Fibroblast of the aortic adventitia (primary cell): Measurements from ENCODE around the gene GCNT3. TPM values are rescaled to one million over a fixed set of nuclear protein-coding genes. Genes with fewer than 3 reads are reported as not detected.

Source experiments
- DNase-seq: peaks from one replicate; pipeline ENCODE4 v3.0.0-alpha.2; 2010; ENCODE audit warnings: low read depth
- H3K4me3 ChIP-seq: 2 replicates; pipeline ENCODE4 v1.5.1; 2011; ENCODE audit warnings: low read depth, mild to moderate bottlenecking, control low read depth, low read length, moderate library complexity
- total RNA-seq: library from RNA; depleted of rRNA; stranded (reverse); fragments of >200 nt; gene quantifications from 2 replicates; pipeline ENCODE4 v1.2.3, GENCODE V29; 2012; ENCODE audit warnings: low replicate concordance
- TF ChIP-seq, protein P1 (sequence below): IDR thresholded peaks from 2 replicates; pipeline ENCODE4 v1.5.1; 2011; ENCODE audit warnings: mild to moderate bottlenecking, low read length, control low read depth, inconsistent platforms; ENCODE audit not compliant: insufficient read depth

The GCNT3 gene
- total RNA-seq: 0.27 and 0.65 TPM in 2 replicates

GRCh38 chr15:59611276-59612260 lies at the start of gene GCNT3:
Gene GCNT3, plus strand, starts transcription at chr15:59611783. Its CDS starts 6,456 bp downstream, at chr15:59618239.
- peak; percentile 49 for DNase-seq
- no peak within 1 kb of the TSS for H3K4me3 ChIP-seq
- TF ChIP-seq, protein P1, sequence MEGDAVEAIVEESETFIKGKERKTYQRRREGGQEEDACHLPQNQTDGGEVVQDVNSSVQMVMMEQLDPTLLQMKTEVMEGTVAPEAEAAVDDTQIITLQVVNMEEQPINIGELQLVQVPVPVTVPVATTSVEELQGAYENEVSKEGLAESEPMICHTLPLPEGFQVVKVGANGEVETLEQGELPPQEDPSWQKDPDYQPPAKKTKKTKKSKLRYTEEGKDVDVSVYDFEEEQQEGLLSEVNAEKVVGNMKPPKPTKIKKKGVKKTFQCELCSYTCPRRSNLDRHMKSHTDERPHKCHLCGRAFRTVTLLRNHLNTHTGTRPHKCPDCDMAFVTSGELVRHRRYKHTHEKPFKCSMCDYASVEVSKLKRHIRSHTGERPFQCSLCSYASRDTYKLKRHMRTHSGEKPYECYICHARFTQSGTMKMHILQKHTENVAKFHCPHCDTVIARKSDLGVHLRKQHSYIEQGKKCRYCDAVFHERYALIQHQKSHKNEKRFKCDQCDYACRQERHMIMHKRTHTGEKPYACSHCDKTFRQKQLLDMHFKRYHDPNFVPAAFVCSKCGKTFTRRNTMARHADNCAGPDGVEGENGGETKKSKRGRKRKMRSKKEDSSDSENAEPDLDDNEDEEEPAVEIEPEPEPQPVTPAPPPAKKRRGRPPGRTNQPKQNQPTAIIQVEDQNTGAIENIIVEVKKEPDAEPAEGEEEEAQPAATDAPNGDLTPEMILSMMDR: no peak

DNA sequence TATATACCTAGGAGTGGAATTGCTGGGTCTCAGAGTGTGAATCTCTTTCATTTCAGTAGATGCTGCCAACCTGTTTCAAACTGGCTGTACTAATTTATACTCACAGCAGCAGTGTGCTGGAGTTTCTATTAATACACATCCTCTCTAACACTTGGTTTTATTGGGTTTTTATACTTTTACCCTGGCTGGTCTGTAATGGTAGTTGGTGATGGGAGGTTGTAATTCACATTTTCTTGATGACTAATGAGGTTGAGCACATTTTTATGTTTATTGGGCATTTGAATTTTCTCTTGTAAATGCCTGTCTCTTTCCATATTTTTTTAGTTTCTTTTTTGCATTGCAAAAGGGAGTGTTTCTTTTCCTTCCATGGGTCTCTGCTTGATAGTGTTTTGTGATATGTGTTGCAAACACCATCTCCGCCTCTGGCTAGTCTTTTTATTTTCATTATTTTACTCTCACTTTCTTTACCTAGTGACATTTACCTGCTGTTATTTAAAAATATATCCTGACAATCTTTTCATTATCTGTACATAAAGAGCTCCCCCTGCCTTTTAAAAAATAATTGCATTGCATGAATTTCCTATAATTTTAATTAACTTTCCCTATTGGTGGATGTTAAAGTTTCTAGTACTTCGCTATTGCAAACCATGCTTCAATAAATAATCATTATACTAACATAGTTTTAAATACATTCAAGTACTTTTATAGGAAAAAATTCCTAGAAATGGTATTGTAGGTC lies 49.0 kb upstream of the GCNT3 start:
- TF ChIP-seq, protein P1: peak; percentile 41
- DNase-seq: no peak

GRCh38 chr15:59565299-59565698 lies 46.3 kb upstream of the GCNT3 start:
- TF ChIP-seq, protein P1: no peak
- DNase-seq: no peak
- no peak overlapping the region for H3K4me3 ChIP-seq

More for the DNA sequence above, 49.0 kb upstream of the GCNT3 start:
- no peak overlapping the region for H3K4me3 ChIP-seq

DNA sequence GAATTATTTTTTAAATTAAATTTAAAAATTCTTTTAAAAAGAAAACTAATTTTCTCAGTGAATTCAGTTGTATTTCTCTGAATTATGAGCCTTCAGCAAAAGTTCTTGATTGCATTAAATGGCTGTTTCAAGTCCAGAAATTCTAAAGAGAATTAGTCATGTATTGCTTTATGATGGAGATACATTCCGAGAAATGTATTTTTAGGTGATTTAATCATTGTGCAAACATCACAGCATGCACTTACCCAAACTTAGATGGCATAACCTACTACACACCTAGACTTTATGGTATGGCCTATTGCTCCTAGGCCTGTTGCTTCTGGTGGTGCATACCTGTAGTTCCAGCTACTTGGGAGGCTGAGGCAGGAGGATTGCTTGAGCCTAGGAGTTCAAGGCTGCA lies 44.3 kb upstream of the GCNT3 start:
- TF ChIP-seq, protein P1: no peak
- no peak overlapping the region for H3K4me3 ChIP-seq
- DNase-seq: peak; percentile 15

DNA sequence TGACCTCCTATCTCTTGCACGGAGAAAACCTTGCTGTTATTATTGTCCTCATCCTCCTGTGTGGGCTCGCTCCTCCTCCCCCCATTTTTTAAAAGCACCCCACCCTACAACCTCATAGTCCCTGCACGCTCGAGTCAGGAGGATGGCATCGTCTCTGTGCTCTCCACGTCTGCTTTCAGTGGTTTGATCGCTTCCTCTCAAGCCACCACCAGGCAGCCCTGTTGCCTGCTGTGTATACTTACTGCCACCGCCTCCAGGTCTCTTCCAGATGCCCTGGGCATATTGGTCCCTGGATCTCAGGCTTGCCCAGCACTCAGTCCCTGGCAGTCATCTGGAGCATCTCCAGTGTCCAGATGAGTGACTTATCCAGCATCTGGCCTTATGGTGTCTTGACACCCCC lies 42.1 kb upstream of the GCNT3 start:
- TF ChIP-seq, protein P1: no peak
- H3K4me3 ChIP-seq: no peak overlapping the region
- no peak for DNase-seq

- DNase-seq: no peak
- no peak overlapping the region for H3K4me3 ChIP-seq
Observed at GRCh38 chr15:59570315-59570714, 41.3 kb upstream of the GCNT3 start.

More at GRCh38 chr15:59570315-59570714, 41.3 kb upstream of the GCNT3 start:
- TF ChIP-seq, protein P1: no peak
